ENCODE data around the gene ARL11.

Gene ARL11

DNA sequence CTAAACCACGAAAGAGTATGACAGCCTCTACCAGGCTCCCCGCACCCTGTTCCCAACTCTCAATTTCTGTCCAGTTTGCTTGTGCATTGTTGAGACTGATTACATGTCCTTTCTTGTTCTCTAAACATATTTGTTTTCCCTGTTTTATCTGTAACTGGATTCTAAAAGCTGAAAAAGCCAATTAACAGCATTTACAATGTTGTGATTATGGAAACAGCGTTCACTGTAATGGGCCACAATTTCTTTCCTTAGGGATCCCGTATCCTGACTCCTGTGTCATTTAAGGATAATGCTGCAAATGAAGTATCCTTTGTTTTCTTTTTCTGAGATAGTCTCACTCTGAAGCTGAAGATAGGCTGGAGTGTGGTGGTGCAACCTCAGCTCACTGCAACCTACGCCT lies 42.5 kb downstream of the ARL11 start:
- H3K27ac ChIP-seq (ENCODE audit: low read length), result no peak overlapping the region
- no peak overlapping the region for H3K9ac ChIP-seq (ENCODE audit: low read length in 2 of 2)
- no peaks in the 10 kb centered on the region for H3K27me3 ChIP-seq (ENCODE audit: control insufficient read depth in 1 of 2, insufficient read depth in 2 of 2, low read length in 2 of 2)
- no peaks in the 10 kb centered on the region for H3K9me3 ChIP-seq (ENCODE audit: control insufficient read depth in 2 of 2, low read length in 2 of 2)
- H3K36me3 ChIP-seq (ENCODE audit: control insufficient read depth in 2 of 2, insufficient read depth in 2 of 2, low read length in 2 of 2), result peaks cover 0 to 9% of the 10 kb centered on the region in 2 donors
- no peak overlapping the region for H3K4me3 ChIP-seq (ENCODE audit: low read length in 2 of 2)
- H3K4me1 ChIP-seq (ENCODE audit: control insufficient read depth, insufficient read depth, low read length), result no peaks in the 10 kb centered on the region

DNA sequence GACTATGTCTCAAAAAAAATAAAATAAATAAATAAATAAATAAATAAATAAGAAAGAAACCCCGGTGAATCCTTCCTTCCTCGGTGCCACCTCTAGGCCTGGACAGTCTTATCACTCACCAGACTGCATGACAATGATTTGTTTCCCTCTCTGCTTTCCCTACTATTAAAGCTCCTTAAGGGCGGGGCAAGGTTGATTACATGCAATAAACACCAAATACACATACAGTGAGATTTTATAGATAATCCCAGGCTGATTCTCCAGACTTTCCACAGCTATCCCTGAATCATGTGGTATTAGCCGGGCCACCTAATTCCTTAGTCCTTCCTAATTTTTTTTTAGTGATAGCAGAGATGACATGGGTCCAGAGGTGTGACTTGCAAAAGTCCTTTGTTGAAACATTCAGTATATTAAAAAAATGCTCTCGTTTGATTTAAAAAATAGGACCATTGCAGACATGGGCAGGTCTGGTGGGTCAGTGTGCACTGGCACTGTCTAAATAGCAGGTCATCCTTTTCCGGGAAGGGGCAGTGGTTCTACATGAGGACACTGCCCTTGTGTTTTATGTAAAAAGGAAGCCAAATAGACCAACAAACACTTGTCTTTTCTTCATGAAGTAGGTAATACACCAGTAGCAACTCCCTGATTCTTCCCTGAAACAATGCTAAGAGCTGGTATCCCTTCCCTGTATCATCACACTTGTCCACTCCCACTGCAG lies 48.4 kb downstream of the ARL11 start:
- Histone ChIP-seq H3K27me3 (ENCODE audit: control insufficient read depth in 1 of 2, insufficient read depth in 2 of 2, low read length in 2 of 2) (no peaks in the 10 kb centered on the region), H3K27ac (ENCODE audit: low read length) (no peak overlapping the region), H3K4me3 (ENCODE audit: low read length in 2 of 2) (no peak overlapping the region), H3K9me3 (ENCODE audit: control insufficient read depth in 2 of 2, low read length in 2 of 2) (no peaks in the 10 kb centered on the region), H3K36me3 (ENCODE audit: control insufficient read depth in 2 of 2, insufficient read depth in 2 of 2, low read length in 2 of 2) (peaks cover 0 to 4% of the 10 kb centered on the region in 2 donors), H3K9ac (ENCODE audit: low read length in 2 of 2) (no peak overlapping the region), H3K4me1 (ENCODE audit: control insufficient read depth, insufficient read depth, low read length) (no peaks in the 10 kb centered on the region)

DNA sequence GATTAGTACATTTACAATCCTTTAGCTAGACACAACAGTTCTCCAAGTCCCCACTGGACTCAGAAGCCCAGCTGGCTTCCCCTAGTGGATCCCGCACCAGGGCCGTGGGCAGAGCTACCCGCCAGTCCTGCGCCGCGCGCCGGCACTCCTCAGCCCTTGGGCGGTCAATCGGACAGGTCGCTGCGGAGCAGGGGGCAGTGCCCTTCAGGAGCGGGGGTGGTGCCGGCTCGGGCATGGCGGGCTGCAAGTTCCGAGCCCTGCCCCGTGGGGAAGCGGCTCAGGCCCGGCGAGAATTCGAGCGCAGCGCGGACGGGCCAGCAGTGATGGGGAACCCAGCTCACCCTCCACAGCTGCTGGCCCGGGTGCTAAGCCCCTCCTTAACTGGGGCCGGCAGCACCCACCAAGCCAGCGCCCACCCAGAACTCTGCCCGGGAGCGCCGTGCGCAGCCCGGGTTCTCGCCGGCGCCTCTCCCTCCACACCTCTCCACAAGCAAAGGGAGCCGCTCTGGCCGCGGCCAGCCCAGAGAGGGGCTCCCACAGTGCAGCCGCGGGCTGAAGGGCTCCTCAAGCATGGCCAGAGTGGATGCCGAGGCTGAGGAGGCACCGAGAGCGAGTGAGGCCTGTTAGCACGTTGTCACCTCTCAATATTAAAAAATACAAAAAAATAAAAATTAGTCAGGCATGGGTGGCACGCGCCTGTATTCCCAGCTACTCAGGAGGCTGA lies 50.0 kb downstream of the ARL11 start:
- H3K4me3 ChIP-seq (ENCODE audit: low read length in 2 of 2), result no peak overlapping the region
- peaks cover 0 to 4% of the 10 kb centered on the region in 2 donors for H3K36me3 ChIP-seq (ENCODE audit: control insufficient read depth in 2 of 2, insufficient read depth in 2 of 2, low read length in 2 of 2)
- no peak overlapping the region for H3K27ac ChIP-seq (ENCODE audit: low read length)
- H3K27me3 ChIP-seq (ENCODE audit: control insufficient read depth in 1 of 2, insufficient read depth in 2 of 2, low read length in 2 of 2), result no peaks in the 10 kb centered on the region
- H3K9me3 ChIP-seq (ENCODE audit: control insufficient read depth in 2 of 2, low read length in 2 of 2), result no peaks in the 10 kb centered on the region
- no peak overlapping the region for H3K9ac ChIP-seq (ENCODE audit: low read length in 2 of 2)
- H3K4me1 ChIP-seq (ENCODE audit: control insufficient read depth, insufficient read depth, low read length), result no peaks in the 10 kb centered on the region

DNA sequence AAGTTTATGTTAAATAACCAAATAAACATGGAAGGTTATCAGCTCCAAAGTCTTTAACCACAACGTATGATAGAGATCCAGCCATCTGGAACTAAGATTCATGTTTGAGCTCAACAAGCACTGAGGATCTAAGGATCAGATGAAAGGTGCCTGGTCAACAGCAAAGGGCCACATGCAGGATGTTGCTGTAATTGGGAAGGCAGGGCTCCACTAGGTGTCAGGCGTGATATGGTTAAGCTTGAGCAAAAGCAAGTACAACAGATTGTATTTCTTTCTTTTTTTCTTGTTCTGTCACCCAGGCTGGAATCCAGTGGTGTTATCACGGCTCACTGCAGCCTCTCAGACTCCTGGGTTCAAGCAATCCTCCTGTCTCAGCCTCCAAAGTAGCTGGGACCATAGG lies 50.9 kb downstream of the ARL11 start:
- Histone ChIP-seq H3K9ac (ENCODE audit: low read length in 2 of 2) (no peak overlapping the region), H3K9me3 (ENCODE audit: control insufficient read depth in 2 of 2, low read length in 2 of 2) (no peaks in the 10 kb centered on the region), H3K27ac (ENCODE audit: low read length) (no peak overlapping the region), H3K4me3 (ENCODE audit: low read length in 2 of 2) (no peak overlapping the region), H3K36me3 (ENCODE audit: control insufficient read depth in 2 of 2, insufficient read depth in 2 of 2, low read length in 2 of 2) (peaks cover 0 to 4% of the 10 kb centered on the region in 2 donors), H3K27me3 (ENCODE audit: control insufficient read depth in 1 of 2, insufficient read depth in 2 of 2, low read length in 2 of 2) (no peaks in the 10 kb centered on the region), H3K4me1 (ENCODE audit: control insufficient read depth, insufficient read depth, low read length) (no peaks in the 10 kb centered on the region)

- H3K4me1 ChIP-seq (ENCODE audit: control insufficient read depth, insufficient read depth, low read length), result no peaks in the 10 kb centered on the region
- H3K4me3 ChIP-seq (ENCODE audit: low read length in 2 of 2), result no peak overlapping the region
- H3K9me3 ChIP-seq (ENCODE audit: control insufficient read depth in 2 of 2, low read length in 2 of 2), result no peaks in the 10 kb centered on the region
- no peak overlapping the region for H3K27ac ChIP-seq (ENCODE audit: low read length)
- H3K27me3 ChIP-seq (ENCODE audit: control insufficient read depth in 1 of 2, insufficient read depth in 2 of 2, low read length in 2 of 2), result no peaks in the 10 kb centered on the region
- no peak overlapping the region for H3K9ac ChIP-seq (ENCODE audit: low read length in 2 of 2)
- H3K36me3 ChIP-seq (ENCODE audit: control insufficient read depth in 2 of 2, insufficient read depth in 2 of 2, low read length in 2 of 2), result peaks cover 0 to 4% of the 10 kb centered on the region in 2 donors
Measured at GRCh38 chr13:49681842-49682435, 53.6 kb downstream of the ARL11 start.

Measured in stomach smooth muscle (tissue), 2 donors.